NCI-H82 treated with DMSO at 0.1 percent for 48 hours (cell line): ENCODE measurements around the gene HIP1R.
A peak's percentile ranks its signal among the peaks of the same experiment; 100 is the strongest.
"Not testable (repeated sequence)": the region's sequence is repeated elsewhere in the genome, so short reads cannot be mapped to it uniquely, and the experiment has no call there.

Source experiments
- DNase-seq: peaks from one replicate; lab custom pipeline; 2025; ENCODE audit not compliant: unreplicated experiment; lab: John Stamatoyannopoulos, UW

HIP1R gene

GRCh38 chr12:122874081-122874480 lies 38.8 kb downstream of the HIP1R start:
- DNase-seq, result no peak

DNA sequence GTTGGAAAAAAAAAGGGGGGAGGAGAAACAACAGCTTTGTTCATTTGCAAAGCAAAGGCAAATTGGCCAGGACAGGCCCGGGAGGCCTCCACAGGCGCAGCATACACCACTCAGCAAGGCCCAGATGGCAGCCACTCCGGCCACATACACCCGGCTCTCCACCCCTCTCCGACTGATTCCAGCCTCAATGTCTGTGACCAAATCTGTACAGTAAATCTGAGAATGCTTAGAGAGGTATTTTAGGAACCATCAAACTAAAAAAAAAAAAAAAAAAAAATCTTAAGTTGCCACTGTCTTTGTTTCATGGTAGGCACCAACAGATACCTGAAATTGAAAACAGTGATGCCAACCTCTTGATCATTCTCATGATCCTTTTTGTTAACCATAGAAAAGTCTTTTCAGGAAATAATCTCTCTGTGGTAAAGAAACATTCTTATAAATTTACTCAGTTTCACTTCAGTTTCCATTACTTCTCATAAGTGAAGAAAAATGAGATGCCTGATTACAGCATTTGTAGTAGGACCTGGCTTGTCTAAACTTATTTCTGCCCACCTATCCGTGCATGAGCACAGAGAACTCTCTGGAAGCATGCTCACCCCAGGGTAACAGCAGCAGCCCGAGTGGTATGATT lies 40.4 kb downstream of the HIP1R start:
- DNase-seq, result no peak

DNA sequence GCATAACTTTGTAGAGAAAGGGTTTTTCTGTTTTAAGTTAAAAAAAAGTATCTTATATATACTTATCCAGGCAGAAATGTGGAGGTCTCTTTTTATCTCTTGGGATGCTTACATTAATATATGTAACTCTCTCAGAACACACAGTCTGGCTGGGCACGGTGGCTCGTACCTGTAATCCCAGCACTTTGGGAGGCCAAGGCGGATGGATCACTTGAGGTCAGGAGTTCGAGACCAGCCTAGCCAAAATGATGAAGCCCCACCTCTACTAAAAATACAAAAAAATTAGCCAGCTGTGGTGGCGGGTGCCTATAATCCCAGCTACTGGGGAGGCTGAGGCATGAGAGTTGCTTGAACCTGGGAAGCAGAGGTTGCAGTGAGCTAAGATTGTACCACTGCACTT lies 41.0 kb downstream of the HIP1R start:
- DNase-seq, result not testable (repeated sequence)

- no peak for DNase-seq
Measured at GRCh38 chr12:122876731-122877130, 41.5 kb downstream of the HIP1R start.

GRCh38 chr12:122878780-122879612 lies 43.7 kb downstream of the HIP1R start:
- no peak for DNase-seq

DNA sequence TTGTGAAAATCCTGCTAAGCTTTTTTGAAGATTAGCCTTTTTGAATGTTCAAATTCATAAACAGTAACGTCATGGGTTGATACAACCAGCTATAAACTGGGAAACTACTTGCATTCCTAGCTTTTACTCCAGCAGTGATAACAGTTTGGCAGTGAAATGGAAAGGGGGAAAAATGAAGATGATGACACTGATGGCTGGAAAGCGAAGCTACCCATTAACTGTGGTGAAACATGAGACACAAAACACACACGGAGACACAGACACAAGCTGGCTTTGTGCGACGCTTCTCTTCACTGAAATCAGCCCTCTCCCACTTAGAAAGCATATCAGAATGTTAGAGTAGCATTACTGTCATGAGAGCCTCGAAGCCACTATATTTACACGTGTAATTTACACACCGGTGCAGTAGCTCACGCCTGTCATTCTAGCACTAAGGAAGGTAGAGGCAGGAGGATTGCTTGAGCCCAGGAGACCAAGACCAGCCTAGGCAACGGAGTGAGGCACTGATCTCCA lies 45.0 kb downstream of the HIP1R start:
- DNase-seq, result no peak

GRCh38 chr12:122880668-122881067 lies 45.4 kb downstream of the HIP1R start:
- no peak for DNase-seq

DNA sequence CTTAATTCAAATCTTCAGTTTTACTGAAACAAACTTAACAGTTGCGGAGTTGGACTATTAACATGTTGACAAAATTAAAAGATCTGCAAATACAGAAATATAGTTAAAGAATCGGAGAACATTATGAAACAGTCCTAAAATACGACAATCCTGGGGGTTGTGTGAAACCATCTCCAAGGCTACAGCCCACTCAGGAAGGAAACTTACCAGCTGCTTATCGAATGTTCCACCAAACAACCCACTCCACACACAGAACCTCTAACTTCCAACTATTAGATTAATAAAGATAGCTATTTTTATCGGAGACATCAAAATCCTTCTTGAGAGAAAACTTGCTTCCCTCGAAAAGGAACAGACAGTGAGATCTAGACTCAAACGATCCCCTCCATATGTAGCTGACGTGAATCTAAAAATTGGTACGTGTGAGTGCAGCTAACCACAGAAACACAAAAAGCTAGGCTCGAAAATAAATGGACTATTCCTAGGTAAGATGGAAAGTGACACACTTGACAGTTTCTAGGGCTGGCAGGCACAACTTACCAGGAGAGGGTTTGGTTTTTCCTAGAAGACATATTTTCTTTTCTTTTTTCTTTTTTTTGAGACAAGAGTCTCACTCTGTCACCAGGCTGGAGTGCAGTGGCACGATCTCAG lies 47.8 kb downstream of the HIP1R start:
- DNase-seq, result no peak

DNA sequence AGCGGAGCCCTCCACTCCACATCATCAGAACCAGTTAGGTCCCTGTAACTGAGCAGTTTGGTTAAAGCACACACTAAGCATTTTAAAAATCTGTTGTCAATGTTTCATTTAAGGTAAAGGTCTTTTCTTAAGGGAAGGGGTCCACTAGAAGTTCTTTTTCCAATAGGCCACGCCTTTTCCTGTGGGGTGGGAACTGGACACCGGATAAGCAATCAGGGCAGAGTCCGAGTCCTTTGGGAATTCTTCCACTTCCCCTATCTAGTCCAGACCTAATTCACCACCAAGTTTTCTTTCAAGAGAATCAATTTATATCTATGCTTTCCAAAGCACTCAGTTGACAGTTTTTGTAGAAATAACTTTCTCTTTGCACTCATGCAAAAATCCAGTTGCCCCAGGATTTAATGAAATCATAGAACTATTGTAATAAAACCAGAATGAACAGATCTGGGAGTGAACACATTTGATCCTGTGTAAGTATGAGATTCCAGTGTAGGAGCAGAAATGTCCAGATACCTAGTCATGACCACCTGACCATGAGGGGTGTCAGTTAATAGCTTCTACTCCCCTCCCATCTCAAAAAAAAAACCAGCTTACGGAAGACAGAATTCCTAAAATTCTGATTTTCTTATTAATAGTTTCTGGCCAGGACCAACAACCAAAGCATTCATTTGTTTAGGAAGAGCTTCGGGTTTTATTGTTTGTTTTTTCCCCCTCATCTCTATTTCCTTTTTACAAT lies 49.0 kb downstream of the HIP1R start:
- no peak for DNase-seq

GRCh38 chr12:122884860-122885259 lies 49.6 kb downstream of the HIP1R start:
- no peak for DNase-seq

DNA sequence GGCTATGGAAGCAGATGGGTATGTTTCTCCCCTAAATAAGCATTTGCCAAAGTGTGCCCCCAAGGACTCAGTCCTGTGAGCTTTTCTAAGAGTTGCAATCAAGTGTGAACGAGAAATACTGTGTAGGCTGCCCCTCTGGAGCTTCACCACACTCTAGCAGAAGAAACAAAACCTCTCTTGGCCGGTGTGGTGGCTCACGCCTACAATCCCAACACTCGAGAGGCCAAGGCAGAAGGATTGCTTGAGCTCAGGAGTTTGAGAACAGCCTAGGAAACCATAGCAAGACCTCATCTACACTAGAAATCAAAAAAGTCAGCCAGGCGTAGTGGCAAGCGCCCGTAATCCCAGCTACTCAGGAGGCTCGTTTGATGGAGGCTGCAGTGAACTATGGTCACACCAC lies 50.9 kb downstream of the HIP1R start:
- DNase-seq, result no peak

- DNase-seq, result peak; percentile 95
Measured at GRCh38 chr12:122886851-122887818, 51.9 kb downstream of the HIP1R start.

GRCh38 chr12:122887819-122888212 lies 52.6 kb downstream of the HIP1R start:
- DNase-seq, result no peak

GRCh38 chr12:122888232-122888752 lies 53.0 kb downstream of the HIP1R start:
- no peak for DNase-seq

- no peak for DNase-seq
Measured at GRCh38 chr12:122889761-122890520, 54.7 kb downstream of the HIP1R start.

DNA sequence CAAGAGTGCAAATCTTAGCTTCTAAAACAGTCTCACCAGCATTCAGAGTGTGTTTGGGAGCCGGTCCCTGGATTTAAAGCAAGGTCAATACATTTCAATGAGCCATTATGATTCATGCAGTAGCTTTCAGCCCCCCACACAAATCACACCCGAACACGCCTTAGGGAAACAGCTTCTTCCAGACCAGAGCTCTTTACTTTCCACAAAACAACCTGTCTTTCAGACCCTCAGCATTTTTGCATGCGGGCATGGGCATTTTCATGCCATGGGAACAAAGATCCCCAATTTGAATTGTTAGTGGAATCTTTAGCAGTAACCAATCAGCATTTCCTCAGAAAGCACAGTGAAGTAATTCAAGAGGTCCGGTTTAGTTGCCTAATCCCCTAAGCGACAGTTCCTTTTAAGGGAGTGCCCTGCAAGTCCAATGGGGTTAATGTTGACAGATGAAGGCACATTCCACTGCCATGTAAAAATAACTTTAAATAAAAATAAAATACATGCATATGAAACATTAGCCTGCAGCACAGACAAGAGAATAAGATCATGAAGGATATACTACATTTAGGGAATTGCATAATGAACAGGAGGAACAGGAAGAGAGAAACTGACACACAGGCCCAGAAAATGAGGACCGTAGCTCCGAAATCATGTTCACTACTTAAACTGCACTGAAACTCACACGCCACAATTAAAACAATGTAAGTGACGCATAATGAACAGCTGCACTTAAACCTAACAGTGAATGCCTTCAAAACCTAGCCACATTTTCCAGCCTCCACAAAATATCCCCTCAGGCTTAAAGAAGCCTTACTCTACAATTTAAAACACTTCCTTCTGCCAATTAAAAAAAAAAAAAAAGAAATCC lies 56.6 kb downstream of the HIP1R start:
- peak; percentile 44 for DNase-seq

DNA sequence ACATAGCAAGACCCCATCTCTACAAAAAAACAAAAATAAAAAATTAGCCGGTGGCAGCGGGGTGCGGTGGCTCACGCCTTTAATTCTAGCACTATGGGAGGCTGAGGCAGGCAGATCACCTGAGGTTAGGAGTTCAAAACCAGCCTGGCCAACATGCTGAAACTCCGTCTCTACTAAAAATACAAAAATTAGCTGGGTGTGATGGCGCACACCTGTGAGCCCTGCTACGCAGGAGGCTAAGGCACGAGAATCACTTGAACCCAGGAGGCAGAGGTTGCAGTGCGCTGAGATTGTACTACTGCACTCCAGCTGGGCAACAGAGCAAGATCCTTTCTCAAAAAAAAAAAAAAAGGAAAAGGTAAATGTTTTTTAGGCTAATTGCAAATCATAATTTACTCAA lies 57.5 kb downstream of the HIP1R start:
- not testable (repeated sequence) for DNase-seq
